Measurements from ENCODE around the gene DGKQ. TPM values are rescaled to one million over a fixed set of nuclear protein-coding genes. Genes with fewer than 3 reads are reported as not detected.

Gene DGKQ
- total and polyA plus RNA-seq, 9 of the 15 experiments (the other 6 are each of a cell fraction or from before 2014, with no cell fraction given), result 0.17 to 22.0 (median 5.6) TPM

DNA sequence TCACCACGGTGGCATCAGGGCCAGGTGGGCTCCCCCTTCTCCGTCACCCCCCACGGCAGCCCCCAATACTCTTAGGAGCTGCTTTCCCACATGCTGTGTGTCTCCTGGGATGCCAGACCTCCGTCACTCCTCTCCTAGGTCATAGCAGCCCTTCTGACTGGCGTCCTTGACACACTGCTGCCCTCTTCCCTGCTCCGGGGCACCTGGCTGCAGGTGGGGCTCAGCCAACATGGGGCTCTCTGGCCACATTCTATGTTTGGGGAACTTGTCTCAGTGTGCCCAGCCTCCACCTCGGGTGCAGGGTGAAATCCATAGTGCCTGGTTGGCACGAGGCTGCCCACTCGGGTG, 27.3 kb downstream of the DGKQ start:
- H3K79me2 ChIP-seq (ENCODE audit: control insufficient read depth, insufficient read depth, low read length), result no peaks in the 10 kb centered on the region
- FAIRE-seq, result no peak

DNA sequence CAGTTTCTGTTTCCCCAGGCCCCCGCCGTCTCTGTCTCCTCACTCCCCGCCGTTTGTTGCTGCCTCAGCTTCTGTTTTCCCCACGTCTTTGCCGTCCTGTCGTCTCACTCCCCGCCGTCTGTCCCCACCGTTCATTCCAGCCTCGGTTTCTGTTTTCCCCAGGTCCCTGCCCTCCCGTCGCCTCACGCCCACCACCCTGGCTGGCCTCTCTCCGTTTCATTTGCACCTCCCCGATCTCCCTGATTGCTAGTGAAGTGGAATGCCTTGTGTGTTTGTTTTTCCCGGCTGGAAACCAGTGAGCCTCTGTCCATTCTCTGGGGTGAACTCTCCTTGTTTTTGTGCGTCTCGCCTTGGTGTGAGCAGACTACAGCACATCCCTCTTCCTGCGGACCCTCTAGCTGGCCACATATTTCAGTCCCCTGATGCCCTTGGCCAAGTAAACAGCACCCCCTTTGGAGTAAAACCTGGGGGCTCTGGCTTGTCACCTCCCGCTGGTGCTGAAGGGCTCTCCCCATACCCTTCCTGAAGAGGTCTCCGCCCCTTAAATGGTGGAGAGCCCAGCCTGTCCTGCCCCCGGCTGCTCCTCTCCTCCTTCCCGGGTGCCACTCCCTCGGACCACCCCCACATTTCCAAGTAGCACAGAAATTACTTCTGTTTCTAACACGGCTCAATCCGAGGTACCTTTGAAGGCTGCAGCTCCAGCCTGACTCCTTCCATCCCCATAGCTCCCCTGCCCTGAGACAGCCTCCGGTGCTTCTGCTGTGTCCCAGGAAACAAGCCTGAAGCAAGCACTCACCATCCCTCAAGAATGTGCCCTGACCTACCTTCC, 27.9 kb downstream of the DGKQ start:
- ChIA-PET CTCF (ENCODE audit: low intra/inter-chr PET ratio) (no interaction called here), POLR2A (interaction anchor here (2.8 kb wide), 1 partner anchor 13 kb away, joined by 11 read pairs; the partner anchor contains the start of genes GAK and TMEM175)
- DNase-seq (ENCODE audit: extremely low read depth in 1 of 4, low spot score in 3 of 4) (no peak), FAIRE-seq (no peak), ATAC-seq (no peak; the same call in 2 of the 3 replicates)
- Histone ChIP-seq H2AFZ (ENCODE audit: low read depth, low read length) (no peak overlapping the region), H3K79me2 (ENCODE audit: control insufficient read depth, insufficient read depth, low read length) (no peaks in the 10 kb centered on the region), H3K4me2 (ENCODE audit: insufficient read depth, low read length) (no peak overlapping the region), H3K36me3 (ENCODE audit: control insufficient read depth, insufficient read depth, low read length) (no peaks in the 10 kb centered on the region), H3K9ac (ENCODE audit: insufficient read depth in 1 of 2, low read depth in 2 of 2, low read length in 2 of 2) (peak overlapping the region in 1 of 2 experiments; percentile 53; a peak in 2 of 4 replicates), H3K27ac (ENCODE audit: extremely low read depth, low read depth, low read length) (no peak overlapping the region), H3K9me1 (ENCODE audit: control insufficient read depth, insufficient read depth, low read length) (no peaks in the 10 kb centered on the region), H3K4me1 (replicated peaks in 1 of 2; ENCODE audit: control insufficient read depth in 2 of 2, insufficient read depth in 2 of 2, low read length in 2 of 2) (peaks cover 0 to 42% of the 10 kb centered on the region in 2 experiments; a peak in 2 of 5 replicates), H3K27me3 (ENCODE audit: control insufficient read depth in 2 of 2, insufficient read depth in 2 of 2, low read length in 2 of 2) (no peaks in the 10 kb centered on the region), H3K9me3 (replicated peaks; ENCODE audit: control insufficient read depth, insufficient read depth, low read depth, low read length) (no peaks in the 10 kb centered on the region), H4K20me1 (replicated peaks; ENCODE audit: control insufficient read depth, insufficient read depth, low read length) (0 out of 2 replicates have a peak, but pooled peaks cover 4% of the 10 kb centered on the region), H3K4me3 (no peak overlapping the region)
- in situ Hi-C loops (cut with MboI), result no loop called here
- BruUV-seq (replicated peaks), result no TSS peak
- intact Hi-C loops (cut with micrococcal nuclease), result no loop called here
- 49% methylated on average over 28 of the region's 28 CpGs for WGBS (ENCODE audit: insufficient coverage, low coverage, missing lambda C conversion rate)
- TF ChIP-seq FOSL1 (tag; conservative IDR thresholded peaks at IDR 0.05), result no peak
- no peak for TF ChIP-seq CTBP1 (IDR thresholded peaks at IDR 0.05; ENCODE audit: borderline replicate concordance)
- no peak for TF ChIP-seq TAF1 (IDR thresholded peaks at IDR 0.05; ENCODE audit: control insufficient read depth, extremely low read depth, insufficient read depth, low read length, severe bottlenecking)
- no peak for TF ChIP-seq ZNF609 (CRISPR knock-in tag; IDR thresholded peaks at IDR 0.05; ENCODE audit: borderline replicate concordance)
- TF ChIP-seq KDM4B (IDR thresholded peaks at IDR 0.05; ENCODE audit: borderline replicate concordance in 2 of 2, low read depth in 1 of 2), result no peak
- no peak for TF ChIP-seq SMARCA5 (IDR thresholded peaks at IDR 0.05)
- no peak for TF ChIP-seq FOXM1 (IDR thresholded peaks at IDR 0.05; ENCODE audit: low read depth)
- TF ChIP-seq FOXM1 (CRISPR knock-in tag; IDR thresholded peaks at IDR 0.05; ENCODE audit: low read depth), result no peak
- no peak for TF ChIP-seq TBL1XR1 (IDR thresholded peaks at IDR 0.05; ENCODE audit: low read length in 2 of 2)

More for the DNA sequence above, 27.3 kb downstream of the DGKQ start:
- no peak for DNase-seq (ENCODE audit: extremely low read depth in 1 of 4, low spot score in 3 of 4)
- no TSS peak for BruUV-seq (replicated peaks)
- Histone ChIP-seq H3K9me3 (replicated peaks; ENCODE audit: control insufficient read depth, insufficient read depth, low read depth, low read length) (no peaks in the 10 kb centered on the region), H3K27me3 (ENCODE audit: control insufficient read depth in 2 of 2, insufficient read depth in 2 of 2, low read length in 2 of 2) (no peaks in the 10 kb centered on the region), H3K4me2 (ENCODE audit: insufficient read depth, low read length) (no peak overlapping the region), H3K27ac (ENCODE audit: extremely low read depth, low read depth, low read length) (no peak overlapping the region), H3K36me3 (ENCODE audit: control insufficient read depth, insufficient read depth, low read length) (no peaks in the 10 kb centered on the region), H3K9ac (ENCODE audit: insufficient read depth in 1 of 2, low read depth in 2 of 2, low read length in 2 of 2) (peak overlapping the region in 1 of 2 experiments; percentile 53; a peak in 2 of 4 replicates), H4K20me1 (replicated peaks; ENCODE audit: control insufficient read depth, insufficient read depth, low read length) (0 out of 2 replicates have a peak, but pooled peaks cover 4% of the 10 kb centered on the region), H2AFZ (ENCODE audit: low read depth, low read length) (no peak overlapping the region), H3K9me1 (ENCODE audit: control insufficient read depth, insufficient read depth, low read length) (no peaks in the 10 kb centered on the region), H3K4me3 (no peak overlapping the region), H3K4me1 (replicated peaks in 1 of 2; ENCODE audit: control insufficient read depth in 2 of 2, insufficient read depth in 2 of 2, low read length in 2 of 2) (peaks cover 0 to 42% of the 10 kb centered on the region in 2 experiments; a peak in 2 of 5 replicates)
- intact Hi-C loops (cut with micrococcal nuclease), result no loop called here
- WGBS (ENCODE audit: insufficient coverage, low coverage, missing lambda C conversion rate), result 39% methylated on average over 9 of the region's 9 CpGs
- no peak for ATAC-seq
- ChIA-PET POLR2A (no interaction called here), CTCF (ENCODE audit: low intra/inter-chr PET ratio) (no interaction called here)
- in situ Hi-C loops (cut with MboI), result no loop called here
- no peak for TF ChIP-seq ESRRA (IDR thresholded peaks at IDR 0.05; ENCODE audit: borderline replicate concordance, low read depth)
- no peak for TF ChIP-seq SRSF7 (optimal IDR thresholded peaks at IDR 0.05; ENCODE audit: low read depth, low read length)
